ENCODE measurements around the gene TNNT3.

TNNT3 gene

GRCh38 chr11:1923201-1923956, 3.9 kb downstream of the TNNT3 start:
- no peak for DNase-seq (ENCODE audit: low read depth)

GRCh38 chr11:1924181-1924580, 4.7 kb downstream of the TNNT3 start:
- DNase-seq (ENCODE audit: low read depth), result no peak

- DNase-seq (ENCODE audit: low read depth), result no peak
Observed at GRCh38 chr11:1924646-1925372, 5.3 kb downstream of the TNNT3 start.

GRCh38 chr11:1925373-1926155, 6.1 kb downstream of the TNNT3 start:
- no peak for DNase-seq (ENCODE audit: low read depth)

GRCh38 chr11:1926156-1927025, 6.9 kb downstream of the TNNT3 start:
- no peak for DNase-seq (ENCODE audit: low read depth)

DNA sequence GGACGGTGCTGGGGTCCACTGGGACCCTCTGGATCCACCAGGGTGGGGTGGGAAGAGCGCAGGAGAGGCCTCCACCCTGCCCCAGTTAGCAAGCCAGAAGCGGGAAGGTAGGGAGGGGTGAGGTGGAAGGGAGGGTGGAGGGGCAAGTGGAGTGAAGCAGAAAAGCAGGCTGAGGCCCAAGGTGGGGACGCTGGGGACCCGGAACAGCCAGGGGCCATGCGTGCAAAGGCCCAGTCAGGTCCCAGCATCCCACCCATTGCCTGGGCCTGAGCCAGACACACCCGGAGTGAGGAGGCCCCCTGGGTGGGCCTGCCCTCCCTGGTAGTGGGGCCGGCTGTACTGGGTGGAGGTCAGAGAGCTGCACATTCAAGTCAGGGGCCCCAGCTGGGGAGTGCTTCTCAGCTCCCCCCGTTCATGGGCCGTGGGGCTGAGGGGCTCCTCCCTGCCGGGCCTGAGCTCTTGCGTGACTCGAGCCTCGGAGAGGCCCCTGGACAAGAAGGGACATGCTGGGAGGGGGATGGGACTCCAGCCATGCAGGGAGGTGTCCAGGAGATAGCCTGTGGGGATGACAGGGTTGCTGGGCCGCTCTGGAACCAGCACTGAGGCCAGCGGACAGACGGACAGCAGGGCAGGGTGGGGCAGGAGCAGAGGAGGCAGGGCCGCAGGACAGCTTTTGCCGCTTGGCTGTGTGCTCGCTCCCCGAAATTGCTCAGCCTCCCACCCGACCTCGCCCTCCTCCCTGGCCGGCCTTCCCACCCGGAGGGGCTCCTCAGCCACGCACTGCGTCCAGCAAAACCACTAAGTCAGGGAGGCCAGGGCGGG, 7.7 kb downstream of the TNNT3 start:
- no peak for DNase-seq (ENCODE audit: low read depth)

GRCh38 chr11:1927848-1928469, 8.5 kb downstream of the TNNT3 start:
- no peak for DNase-seq (ENCODE audit: low read depth)

DNA sequence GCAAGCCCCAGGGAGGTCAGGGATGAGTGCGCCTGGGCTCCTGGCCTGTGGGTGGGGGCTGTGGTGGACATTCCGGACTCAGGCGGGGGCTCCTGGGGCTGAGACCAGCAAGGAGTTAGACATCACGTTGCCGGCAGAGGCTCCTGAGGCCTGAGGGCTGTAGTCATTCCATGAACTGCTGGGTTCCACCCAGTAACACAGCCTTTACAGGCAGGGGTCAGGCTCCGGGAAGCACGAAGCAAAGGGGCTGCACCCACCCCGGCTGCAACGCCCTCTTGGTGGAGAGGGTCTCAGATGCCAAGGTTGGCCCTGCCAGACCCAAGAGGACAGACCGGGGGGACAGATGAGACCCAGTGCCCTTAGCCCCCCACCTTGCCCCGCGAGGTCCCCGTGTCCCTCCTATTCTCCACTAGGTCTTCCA, 9.0 kb downstream of the TNNT3 start:
- no peak for DNase-seq (ENCODE audit: low read depth)

DNA sequence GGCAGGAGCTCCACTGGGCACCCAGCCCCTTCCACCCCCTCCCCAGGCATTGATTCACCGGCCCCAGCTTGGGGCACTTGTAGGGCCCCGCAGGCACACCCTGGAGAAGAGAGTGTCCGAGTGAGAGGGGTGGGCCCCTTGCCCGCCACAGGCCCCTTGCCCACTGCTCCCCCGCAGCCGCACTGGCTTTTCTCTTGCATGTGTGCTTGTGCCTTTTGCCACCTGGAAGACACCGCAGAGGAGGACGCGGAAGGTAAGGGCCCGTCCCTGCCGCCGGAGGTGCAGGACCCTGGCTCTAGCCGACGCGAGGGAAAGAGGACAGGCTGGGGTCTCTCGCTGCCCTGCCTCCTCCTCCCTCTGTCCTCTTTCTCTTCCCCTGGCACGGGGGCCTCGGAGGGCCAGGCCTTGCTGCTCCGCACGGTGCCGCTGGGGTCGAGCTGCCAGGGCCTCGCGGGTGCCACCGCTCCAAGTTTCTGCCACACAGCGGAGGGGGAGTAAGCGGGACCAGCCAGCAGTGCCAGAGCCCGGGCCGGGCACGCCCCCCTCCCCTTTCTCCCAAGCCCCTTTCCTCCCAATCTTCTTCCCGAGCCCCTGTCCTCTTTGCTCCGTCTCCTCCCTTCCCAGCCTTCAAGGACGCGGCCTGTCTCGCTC, 9.5 kb downstream of the TNNT3 start:
- no peak for DNase-seq (ENCODE audit: low read depth)

- no peak for DNase-seq (ENCODE audit: low read depth)
Observed at GRCh38 chr11:1929621-1930461, 10.3 kb downstream of the TNNT3 start.

- DNase-seq (ENCODE audit: low read depth), result no peak
Observed at GRCh38 chr11:1930462-1930830, 10.9 kb downstream of the TNNT3 start.

- DNase-seq (ENCODE audit: low read depth), result no peak
Observed at GRCh38 chr11:1931341-1932104, 12.0 kb downstream of the TNNT3 start.

DNA sequence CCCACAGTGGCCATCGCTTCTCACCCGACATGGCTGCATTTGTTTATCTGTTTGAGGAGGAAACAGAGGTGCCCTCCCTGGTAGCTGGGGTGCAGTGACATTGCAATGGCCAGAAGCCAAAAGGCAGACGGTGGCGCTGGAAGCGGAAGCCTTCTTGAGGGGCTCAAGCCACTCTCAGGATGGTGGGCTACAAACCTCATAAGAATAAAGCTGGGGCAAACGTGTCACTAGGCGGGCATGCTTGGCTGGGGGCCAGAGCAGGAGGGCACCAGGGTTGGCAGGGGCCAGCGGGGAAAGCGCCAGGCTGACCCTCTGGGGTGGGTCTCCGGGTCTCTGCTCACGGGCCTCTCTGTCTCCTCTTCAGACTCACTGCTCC, 12.6 kb downstream of the TNNT3 start:
- no peak for DNase-seq (ENCODE audit: low read depth)

DNA sequence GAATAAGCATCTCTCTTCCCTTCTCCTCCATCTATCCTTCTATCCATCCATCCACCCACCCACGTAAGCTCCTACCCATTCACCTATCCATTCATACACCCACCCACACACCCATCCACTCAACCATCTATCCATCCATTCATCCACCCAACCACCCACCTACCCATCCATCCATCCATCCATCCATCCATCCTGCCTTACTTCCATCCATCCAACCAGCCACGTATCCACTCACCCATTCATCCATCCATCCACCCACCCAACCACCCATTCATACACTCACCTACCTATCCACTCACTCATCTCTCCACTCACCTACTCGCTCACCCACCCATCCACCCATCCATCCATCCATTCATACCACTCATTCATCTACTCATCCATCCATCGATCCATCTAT, 13.2 kb downstream of the TNNT3 start:
- DNase-seq (ENCODE audit: low read depth), result no peak

DNA sequence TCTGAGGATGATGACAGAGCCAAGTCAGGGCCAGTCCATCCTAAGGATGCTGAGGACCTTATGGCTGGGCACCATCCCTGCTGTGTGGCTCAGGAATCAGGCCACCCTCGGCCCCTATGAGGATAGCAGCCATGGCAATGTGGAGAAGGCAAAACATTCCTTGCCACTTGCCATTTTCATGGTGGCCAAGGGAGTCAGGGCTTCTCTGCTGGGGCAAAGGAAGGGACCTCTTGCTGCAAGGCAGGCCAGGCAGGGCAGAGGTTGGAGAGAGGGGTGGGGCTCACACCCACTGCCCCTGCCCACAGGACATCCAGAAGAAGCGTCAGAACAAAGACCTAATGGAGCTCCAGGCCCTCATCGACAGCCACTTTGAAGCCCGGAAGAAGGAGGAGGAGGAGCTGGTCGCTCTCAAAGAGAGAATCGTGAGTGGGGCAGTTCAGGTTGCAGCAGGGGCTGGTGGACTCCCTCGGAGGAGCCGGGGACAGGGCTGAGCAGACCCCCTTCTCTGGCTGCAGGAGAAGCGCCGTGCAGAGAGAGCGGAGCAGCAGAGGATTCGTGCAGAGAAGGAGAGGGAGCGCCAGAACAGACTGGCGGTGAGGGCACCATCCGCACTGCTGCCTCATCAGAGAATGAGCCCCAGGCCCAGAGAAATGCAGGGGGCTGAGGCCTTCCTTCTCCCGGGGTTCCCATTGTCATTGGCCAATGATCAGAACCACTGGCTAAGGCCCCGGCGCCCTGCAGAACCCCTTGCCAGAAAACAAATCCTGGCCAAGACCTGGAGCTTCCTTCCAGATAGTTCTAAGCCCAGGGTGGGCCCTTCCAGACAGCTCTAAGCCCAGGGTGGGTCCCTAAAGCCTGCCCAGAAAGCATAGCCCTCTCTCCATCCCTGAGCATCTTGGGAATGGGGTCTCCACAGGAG, 14.2 kb downstream of the TNNT3 start:
- no peak for DNase-seq (ENCODE audit: low read depth)

GRCh38 chr11:1934335-1935155, 15.0 kb downstream of the TNNT3 start:
- DNase-seq (ENCODE audit: low read depth), result no peak
